Chondrocyte (in vitro differentiated cells): ENCODE measurements around the gene KCNQ1. TPM values are rescaled to one million over a fixed set of nuclear protein-coding genes. Genes with fewer than 3 reads are reported as not detected.

Source experiments
- DNase-seq: peaks from one replicate; pipeline ENCODE4 v3.0.0; 2021; ENCODE audit warnings: mixed read lengths, low spot score
- H3K27ac Mint-ChIP-seq: one replicate; pipeline ENCODE4 v1.8.0; 2021; ENCODE audit warnings: mild to moderate bottlenecking, moderate library complexity, mixed read lengths; ENCODE audit not compliant: unreplicated experiment
- H3K27me3 Mint-ChIP-seq: 2 replicates; pipeline ENCODE4 v1.8.0; 2021; ENCODE audit warnings: low read depth, mixed read lengths
- H3K36me3 Mint-ChIP-seq: 2 replicates; pipeline ENCODE4 v1.8.0; 2021; ENCODE audit warnings: low read depth, mixed read lengths
- H3K4me1 Mint-ChIP-seq: 2 replicates; pipeline ENCODE4 v1.8.0; 2021; ENCODE audit warnings: low read depth, mild to moderate bottlenecking, mixed read lengths
- H3K4me3 Mint-ChIP-seq: one replicate; pipeline ENCODE4 v1.8.0; 2021; ENCODE audit warnings: mild to moderate bottlenecking, moderate library complexity, mixed read lengths; ENCODE audit not compliant: unreplicated experiment
- H3K9me3 Mint-ChIP-seq: 2 replicates; pipeline ENCODE4 v1.8.0; 2021; ENCODE audit warnings: low read depth, mixed read lengths
- CTCF ChIP-seq: fragments of 200-600 bp; sonication (generic); IDR thresholded peaks from 2 replicates; pipeline ENCODE4 v1.5.0; 2021; ENCODE audit warnings: antibody characterized with exemption, mild to moderate bottlenecking, moderate library complexity
- total RNA-seq: library from RNA; stranded (reverse); gene quantifications from 3 replicates; pipeline ENCODE4 v1.2.1, GENCODE V29; 2021

The KCNQ1 gene
- total RNA-seq, 1 donor from 2014 or later: not detected

GRCh38 chr11:2778630-2779498 lies 334.1 kb downstream of the KCNQ1 start:
- Mint-ChIP-seq H3K27ac (peak overlapping the region; percentile 88), H3K9me3 (peaks cover 5% of the 10 kb centered on the region), H3K4me1 (peaks cover 33% of the 10 kb centered on the region), H3K27me3 (peaks cover 2% of the 10 kb centered on the region), H3K36me3 (no peaks in the 10 kb centered on the region), H3K4me3 (no peak overlapping the region)
- DNase-seq: peak; percentile 93
- peak; percentile 48 for TF ChIP-seq CTCF

GRCh38 chr11:2779499-2779980 lies 334.7 kb downstream of the KCNQ1 start:
- no peak for TF ChIP-seq CTCF
- no peaks in the 10 kb centered on the region for H3K36me3 Mint-ChIP-seq
- peak overlapping the region; percentile 8 for H3K27ac Mint-ChIP-seq
- DNase-seq: peak; percentile 72
- peaks cover 33% of the 10 kb centered on the region for H3K4me1 Mint-ChIP-seq
- H3K9me3 Mint-ChIP-seq: peaks cover 5% of the 10 kb centered on the region
- no peak overlapping the region for H3K4me3 Mint-ChIP-seq
- peaks cover 1% of the 10 kb centered on the region for H3K27me3 Mint-ChIP-seq

- Mint-ChIP-seq H3K27ac (no peak overlapping the region), H3K9me3 (peaks cover 9% of the 10 kb centered on the region), H3K4me1 (peaks cover 33% of the 10 kb centered on the region), H3K27me3 (peaks cover 3% of the 10 kb centered on the region), H3K4me3 (no peak overlapping the region), H3K36me3 (peaks cover 1% of the 10 kb centered on the region)
- no peak for TF ChIP-seq CTCF
- DNase-seq: peak; percentile 91
Observed at GRCh38 chr11:2779981-2780849, 335.4 kb downstream of the KCNQ1 start.

- Mint-ChIP-seq H3K27ac (no peak overlapping the region), H3K4me3 (no peak overlapping the region), H3K9me3 (peaks cover 9% of the 10 kb centered on the region), H3K4me1 (peaks cover 33% of the 10 kb centered on the region), H3K27me3 (peaks cover 3% of the 10 kb centered on the region), H3K36me3 (peaks cover 1% of the 10 kb centered on the region)
- no peak for DNase-seq
- TF ChIP-seq CTCF: no peak
Observed at GRCh38 chr11:2780850-2781407, 336.1 kb downstream of the KCNQ1 start.
